Spleen (tissue), 13 donors: ENCODE results near the gene XPNPEP1. TPM values are rescaled to one million over a fixed set of nuclear protein-coding genes. Genes with fewer than 3 reads are reported as not detected.

Experiments
- DNase-seq: peaks from one replicate; pipeline ENCODE4 v3.0.0-alpha.2; 2020
- H3K27ac ChIP-seq, 8 donors: fragments of 200-600 bp; sonication (generic) in 7 of 8; 1 replicate in 4 of 8; 2 replicates in 4 of 8; pipeline versions ENCODE4 v1.5.0 to v1.8.0; 2016 to 2021; ENCODE audit warnings: inconsistent platforms in 4 of 8, mild to moderate bottlenecking in 4 of 8, moderate library complexity in 1 of 8
- H3K27me3 ChIP-seq, 7 donors: fragments of 200-600 bp; sonication (generic) in 6 of 7; replicated peaks in 1 of 7; 1 replicate in 4 of 7; 2 replicates in 3 of 7; pipeline versions ENCODE4 v1.5.0 to v1.8.0; 2016 to 2021; ENCODE audit warnings: inconsistent platforms in 3 of 7, mild to moderate bottlenecking in 1 of 7
- H3K36me3 ChIP-seq, 6 donors: fragments of 200-600 bp; sonication (generic) in 5 of 6; 1 replicate in 4 of 6; 2 replicates in 2 of 6; pipeline versions ENCODE4 v1.5.0 to v1.8.0; 2016 to 2021; ENCODE audit warnings: inconsistent platforms in 2 of 6
- H3K4me1 ChIP-seq, 6 donors: fragments of 200-600 bp; sonication (generic) in 5 of 6; 1 replicate in 3 of 6; 2 replicates in 3 of 6; pipeline versions ENCODE4 v1.5.0 to v1.8.0; 2016 to 2021; ENCODE audit warnings: inconsistent platforms in 3 of 6
- H3K4me3 ChIP-seq, 8 donors: fragments of 200-600 bp; sonication (generic) in 7 of 8; 1 replicate in 4 of 8; 2 replicates in 4 of 8; pipeline versions ENCODE4 v1.5.0 to v1.8.0; 2016 to 2021; ENCODE audit warnings: inconsistent platforms in 4 of 8, mild to moderate bottlenecking in 4 of 8, moderate library complexity in 2 of 8
- H3K9me3 ChIP-seq, 8 donors: fragments of 200-600 bp; sonication (generic) in 7 of 8; 1 replicate in 4 of 8; 2 replicates in 4 of 8; pipeline versions ENCODE4 v1.5.0 to v1.8.0; 2016 to 2021; ENCODE audit warnings: inconsistent platforms in 4 of 8
- POLR2A ChIP-seq, 3 donors: fragments of 450-650 bp; IDR thresholded peaks; one replicate each; pipeline ENCODE4 v1.5.1; 2017; ENCODE audit warnings: antibody characterized with exemption in 3 of 3, mild to moderate bottlenecking in 1 of 3
- POLR2AphosphoS5 ChIP-seq, 3 donors: sonication (generic); formaldehyde crosslinking; IDR thresholded peaks; one replicate each; pipeline ENCODE4 v1.5.1; 2017; ENCODE audit warnings: antibody characterized with exemption in 3 of 3
- WGBS, 5 donors: extraction: QIAGEN DNeasy Blood & Tissue Kit in 3 of 5; methylation state at CpG; one replicate each; pipeline versions ENCODE4 v1.1.5 to v1.1.7; 2013 to 2018; 5-methylcytosine and 5-hydroxymethylcytosine counted together
- intact Hi-C: fragments of 100-400 bp; cut with DNase I; formaldehyde crosslinking; loops from one replicate; pipeline ENCODE4 v1.15.0; 2023; ENCODE audit warnings: low total_unique reads
- long read RNA-seq, 2 donors: transcript quantifications; one replicate each; lab custom pipeline, GENCODE V29; 2026
- polyA plus RNA-seq, 3 donors: library from polyadenylated mRNA; stranded (reverse); fragments of 200-250 nt; gene quantifications; one replicate each; pipeline ENCODE4 v1.2.1, GENCODE V29; 2013
- total RNA-seq, 7 donors: library from RNA; depleted of rRNA in 3 of 7; stranded (reverse); fragments of >200 nt in 3 of 7; fragmentation: NEBNext Ultra II Directional in 4 of 7; extraction: Animal tissue kit (Norgen Biotek cat#: 25700) in 4 of 7; gene quantifications; one replicate each; pipeline versions ENCODE4 v1.1.0 to v1.2.1, GENCODE V29; 2016 to 2021
- TF ChIP-seq, protein P1 (sequence below), 11 experiments: fragments of 200-600 bp in 7 of 11; fragments of 450-650 bp in 4 of 11; sonication (generic) in 4 of 11; IDR thresholded peaks in 8 of 11; conservative IDR thresholded peaks in 3 of 11; 1 replicate in 7 of 11; 2 replicates in 4 of 11; pipeline versions ENCODE4 v1.4.0 to v1.8.0; 2016 to 2021; ENCODE audit warnings: antibody characterized with exemption in 11 of 11, inconsistent platforms in 4 of 11, mild to moderate bottlenecking in 1 of 11
- donor health status: healthy with polysubstance abuse.
- donor health status: DM: no; HTN: no; CAD: no; lungs with moderate emphysema.
- donor health status: DM: no; HTN: no; CAD: no.
- donor health status: Bipolar disorder and iron deficiency.
- donor health status: healthy.
- donor health status: DM: no; HTN: no; CAD: no.
- donor health status: DM: yes; HTN: yes; CAD: no.

The XPNPEP1 gene
- total RNA-seq (10 to 100 TPM; 51.0 to 97.1 (median 64.8) TPM), polyA plus RNA-seq (10 to 100 TPM; 23.1 to 29.5 (median 26.2) TPM)
- long read RNA-seq, donor 1, transcript XPNPEP1-218 (21 exons, 2,539 nt), result major isoform, 7 of 11 reads
- long read RNA-seq, donor 1, partial matches to known transcripts, result 0 of 11 reads
- long read RNA-seq, donor 1, other reads (novel, unspliced or antisense), result 0 of 11 reads
- long read RNA-seq, donor 2, transcript XPNPEP1-218 (21 exons, 2,539 nt), result major isoform, 8 of 9 reads
- long read RNA-seq, donor 2, partial matches to known transcripts, result 0 of 9 reads
- long read RNA-seq, donor 2, other reads (novel, unspliced or antisense), result 0 of 9 reads

GRCh38 chr10:109922976-109923921 is at the start of gene XPNPEP1:
TSS of gene XPNPEP1 (minus strand) at chr10:109923511. CDS start at chr10:109923433, 78 bp downstream.
- intact Hi-C loops, result no loop called here
- Histone ChIP-seq H3K27ac (peak within 1 kb of the TSS; percentile 90 to 98 (median 94)), H3K4me3 (peak within 1 kb of the TSS; percentile 67 to 96 (median 86)), H3K36me3 (no peaks in the 10 kb centered on the region), H3K27me3 (no peaks in the 10 kb centered on the region), H3K4me1 (peaks cover 16 to 51% (median 36%) of the 10 kb centered on the region in 6 donors), H3K9me3 (no peaks in the 10 kb centered on the region)
- WGBS, 5 donors, result 2 to 9% (median 3%) methylated on average over 21 to 105 of the region's 105 CpGs
- TF ChIP-seq POLR2AphosphoS5 (IDR thresholded peaks at IDR 0.05) (peak; percentile 94), POLR2A (IDR thresholded peaks at IDR 0.05) (peak; percentile 9 to 71 (median 46))
- TF ChIP-seq, protein P1, sequence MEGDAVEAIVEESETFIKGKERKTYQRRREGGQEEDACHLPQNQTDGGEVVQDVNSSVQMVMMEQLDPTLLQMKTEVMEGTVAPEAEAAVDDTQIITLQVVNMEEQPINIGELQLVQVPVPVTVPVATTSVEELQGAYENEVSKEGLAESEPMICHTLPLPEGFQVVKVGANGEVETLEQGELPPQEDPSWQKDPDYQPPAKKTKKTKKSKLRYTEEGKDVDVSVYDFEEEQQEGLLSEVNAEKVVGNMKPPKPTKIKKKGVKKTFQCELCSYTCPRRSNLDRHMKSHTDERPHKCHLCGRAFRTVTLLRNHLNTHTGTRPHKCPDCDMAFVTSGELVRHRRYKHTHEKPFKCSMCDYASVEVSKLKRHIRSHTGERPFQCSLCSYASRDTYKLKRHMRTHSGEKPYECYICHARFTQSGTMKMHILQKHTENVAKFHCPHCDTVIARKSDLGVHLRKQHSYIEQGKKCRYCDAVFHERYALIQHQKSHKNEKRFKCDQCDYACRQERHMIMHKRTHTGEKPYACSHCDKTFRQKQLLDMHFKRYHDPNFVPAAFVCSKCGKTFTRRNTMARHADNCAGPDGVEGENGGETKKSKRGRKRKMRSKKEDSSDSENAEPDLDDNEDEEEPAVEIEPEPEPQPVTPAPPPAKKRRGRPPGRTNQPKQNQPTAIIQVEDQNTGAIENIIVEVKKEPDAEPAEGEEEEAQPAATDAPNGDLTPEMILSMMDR (IDR thresholded peaks at IDR 0.05 in 8 of 11, conservative IDR thresholded peaks at IDR 0.05 in 3 of 11), result peak in 1 of 11 experiments; percentile 14
- peak; percentile 97 for DNase-seq

DNA sequence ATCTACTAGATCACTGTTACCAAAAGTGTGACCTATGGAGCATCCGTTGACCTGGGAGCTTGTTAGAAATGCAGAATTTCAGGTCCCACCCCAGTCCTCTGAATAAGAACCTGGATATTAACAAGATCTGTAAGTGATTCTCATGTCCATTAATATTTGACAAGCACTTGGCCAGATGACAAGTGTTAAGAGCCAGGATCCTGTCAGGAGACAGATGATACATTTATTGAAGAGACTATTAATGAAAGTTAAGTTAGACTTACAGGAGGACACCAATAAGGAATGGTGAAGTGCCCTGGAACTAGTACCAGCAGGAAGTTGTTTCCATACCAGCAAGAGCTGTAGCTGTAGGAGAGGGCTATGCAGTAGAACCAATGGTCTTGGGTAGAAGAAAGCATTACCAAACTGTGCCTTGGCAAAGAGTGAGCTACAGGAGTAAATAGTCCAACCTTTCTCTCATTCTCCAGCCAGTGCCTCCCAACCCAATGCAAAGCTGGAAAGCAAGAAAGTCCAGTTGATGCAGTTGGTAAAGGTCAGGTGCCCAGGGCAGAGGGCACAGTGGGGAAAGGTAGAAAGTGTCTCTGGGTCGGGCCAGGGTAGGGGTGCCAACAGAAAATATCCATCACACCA is 49.2 kb upstream of the XPNPEP1 start:
- peaks cover 0 to 3% (median 0%) of the 10 kb centered on the region in 6 donors for H3K4me1 ChIP-seq
- 93 to 98% (median 94%) methylated on average over 2 of the region's 2 CpGs for WGBS, 5 donors
- H3K9me3 ChIP-seq, result no peaks in the 10 kb centered on the region
- H3K27ac ChIP-seq, result no peak overlapping the region
- intact Hi-C loops, result no loop called here
- H3K4me3 ChIP-seq, result no peak overlapping the region
- TF ChIP-seq POLR2A (IDR thresholded peaks at IDR 0.05) (no peak), POLR2AphosphoS5 (IDR thresholded peaks at IDR 0.05) (no peak)
- TF ChIP-seq, protein P1 (IDR thresholded peaks at IDR 0.05 in 8 of 11, conservative IDR thresholded peaks at IDR 0.05 in 3 of 11), result no peak
- no peaks in the 10 kb centered on the region for H3K36me3 ChIP-seq
- no peaks in the 10 kb centered on the region for H3K27me3 ChIP-seq
- DNase-seq, result no peak

DNA sequence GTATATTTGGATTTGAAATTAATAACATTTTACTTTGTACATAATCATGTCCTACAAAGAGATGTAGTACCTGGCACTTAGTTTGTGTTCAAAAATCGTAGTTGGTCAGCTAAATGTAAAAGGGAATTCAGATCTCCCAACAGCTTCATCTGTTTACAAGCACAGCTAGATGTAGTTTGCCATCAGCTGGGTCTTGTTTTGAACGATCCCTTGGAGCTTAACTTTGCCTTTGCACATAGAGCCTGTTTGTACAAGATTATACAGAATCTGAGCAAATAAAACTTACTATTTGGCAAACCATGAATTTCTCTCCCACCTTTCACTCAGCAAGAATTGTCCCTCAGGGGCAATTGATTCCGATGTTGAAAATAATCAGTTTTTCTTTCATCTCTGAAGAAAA is 48.3 kb upstream of the XPNPEP1 start:
- H3K27ac ChIP-seq, result no peak overlapping the region
- H3K4me3 ChIP-seq, result no peak overlapping the region
- no peaks in the 10 kb centered on the region for H3K9me3 ChIP-seq
- intact Hi-C loops, result no loop called here
- H3K36me3 ChIP-seq, result no peaks in the 10 kb centered on the region
- TF ChIP-seq POLR2A (IDR thresholded peaks at IDR 0.05), result no peak
- no peak for TF ChIP-seq POLR2AphosphoS5 (IDR thresholded peaks at IDR 0.05)
- TF ChIP-seq, protein P1 (IDR thresholded peaks at IDR 0.05 in 8 of 11, conservative IDR thresholded peaks at IDR 0.05 in 3 of 11), result no peak
- H3K27me3 ChIP-seq, result no peaks in the 10 kb centered on the region
- no peak for DNase-seq
- WGBS, 5 donors, result 84 to 95% (median 89%) methylated on average over 3 of the region's 3 CpGs
- peaks cover 0 to 9% (median 0%) of the 10 kb centered on the region in 6 donors for H3K4me1 ChIP-seq
